HG02870 (cell line): Measurements from ENCODE around the gene RGS21.

ENCODE experiments used
- ATAC-seq: cut with Tn5 transposase; IDR thresholded peaks from one replicate; pipeline ENCODE4 v1.9.1; 2021; ENCODE audit warnings: mild to moderate bottlenecking, moderate library complexity; ENCODE audit not compliant: unreplicated experiment

Gene RGS21

GRCh38 chr1:192378276-192378675, 61.5 kb downstream of the RGS21 start:
- ATAC-seq = no peak

- no peak for ATAC-seq
Observed at GRCh38 chr1:192378878-192379277, 62.1 kb downstream of the RGS21 start.

- no peak for ATAC-seq
Observed at GRCh38 chr1:192379554-192379953, 62.8 kb downstream of the RGS21 start.

- ATAC-seq = no peak
Observed at GRCh38 chr1:192382758-192383157, 66.0 kb downstream of the RGS21 start.

- no peak for ATAC-seq
Observed at GRCh38 chr1:192386051-192386650, 69.4 kb downstream of the RGS21 start.

GRCh38 chr1:192395211-192395610, 78.4 kb downstream of the RGS21 start:
- no peak for ATAC-seq

GRCh38 chr1:192395895-192396294, 79.1 kb downstream of the RGS21 start:
- ATAC-seq = no peak

- ATAC-seq = no peak
Observed at GRCh38 chr1:192399161-192399560, 82.4 kb downstream of the RGS21 start.

- ATAC-seq = no peak
Observed at GRCh38 chr1:192401825-192402224, 85.0 kb downstream of the RGS21 start.

- ATAC-seq = no peak
Observed at GRCh38 chr1:192402571-192402970, 85.8 kb downstream of the RGS21 start.

GRCh38 chr1:192407206-192407605, 90.4 kb downstream of the RGS21 start:
- no peak for ATAC-seq
